Left ventricle myocardium inferior (tissue), 1 donor: ENCODE results near the gene CRIM1. TPM values are rescaled to one million over a fixed set of nuclear protein-coding genes. Genes with fewer than 3 reads are reported as not detected.
A peak's percentile ranks its signal among the peaks of the same experiment; 100 is the strongest.

Source experiments
- DNase-seq: peaks from one replicate; pipeline ENCODE4 v3.0.0-alpha.2; 2020
- H3K27ac ChIP-seq: fragments of 200-600 bp; replicated peaks from 2 replicates; pipeline ENCODE4 v1.8.0; 2021
- H3K27me3 ChIP-seq: fragments of 200-600 bp; 2 replicates; pipeline ENCODE4 v1.8.0; 2021; ENCODE audit warnings: low read depth
- H3K36me3 ChIP-seq: fragments of 200-600 bp; 2 replicates; pipeline ENCODE4 v1.8.0; 2021
- H3K4me1 ChIP-seq: fragments of 200-600 bp; 2 replicates; pipeline ENCODE4 v1.8.0; 2021
- H3K4me3 ChIP-seq: fragments of 200-600 bp; 2 replicates; pipeline ENCODE4 v1.8.0; 2021; ENCODE audit warnings: mild to moderate bottlenecking, moderate library complexity
- H3K9me3 ChIP-seq: fragments of 200-600 bp; replicated peaks from 2 replicates; pipeline ENCODE4 v1.8.0; 2021
- CTCF ChIP-seq: fragments of 200-600 bp; IDR thresholded peaks from 2 replicates; pipeline ENCODE4 v1.8.0; 2021; ENCODE audit warnings: antibody characterized with exemption, mild to moderate bottlenecking, borderline replicate concordance
- intact Hi-C: fragments of 100-400 bp; cut with micrococcal nuclease; formaldehyde crosslinking; loops from one replicate; pipeline ENCODE4 v1.11.0; 2022
- total RNA-seq: library from RNA; stranded (reverse); fragmentation: NEBNext Ultra II Directional; extraction: Animal tissue kit (Norgen Biotek cat#: 25700); gene quantifications from one replicate; pipeline ENCODE4 v1.2.1, GENCODE V29; 2021
- donor health status: DM: no; HTN: yes; CAD: no; lungs with severe emphysema.

Gene CRIM1
- total RNA-seq, 1 donor from 2014 or later, result 45.6 TPM

DNA sequence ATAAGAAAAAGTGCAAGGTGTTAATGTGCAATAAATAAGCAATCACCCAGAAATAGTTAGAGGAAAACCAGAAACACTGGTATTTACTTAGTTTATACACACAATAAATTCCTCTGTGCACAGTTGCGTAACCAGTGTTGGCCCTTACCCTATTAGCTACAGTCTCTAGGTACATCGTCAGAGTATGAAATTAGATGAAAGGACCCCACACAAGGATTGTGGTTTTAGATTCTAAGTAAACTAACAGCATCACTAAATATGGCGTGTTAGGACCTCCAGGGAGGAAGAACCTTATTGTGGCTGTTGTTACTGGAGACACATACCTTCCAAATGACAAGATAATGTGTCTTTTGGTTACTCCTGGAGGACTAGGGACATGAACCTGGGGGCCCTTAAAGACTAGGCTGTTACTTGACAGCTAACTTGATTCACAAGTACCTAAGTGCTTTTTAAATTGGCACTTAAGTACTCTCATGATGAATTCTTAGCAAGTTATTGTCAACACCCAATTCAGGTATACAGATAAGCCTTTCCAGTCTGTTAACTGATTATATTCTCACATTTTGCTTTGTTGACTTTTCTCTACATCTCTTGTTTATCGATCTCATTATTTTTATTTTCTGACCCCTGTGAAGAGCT lies 127.1 kb downstream of the CRIM1 start:
- Histone ChIP-seq H3K27ac (no peak overlapping the region), H3K4me3 (no peak overlapping the region), H3K9me3 (no peaks in the 10 kb centered on the region), H3K27me3 (no peaks in the 10 kb centered on the region), H3K36me3 (peaks cover 45% of the 10 kb centered on the region), H3K4me1 (peaks cover 63% of the 10 kb centered on the region)
- DNase-seq, result no peak
- TF ChIP-seq CTCF, result no peak
- intact Hi-C loops, result no loop called here

DNA sequence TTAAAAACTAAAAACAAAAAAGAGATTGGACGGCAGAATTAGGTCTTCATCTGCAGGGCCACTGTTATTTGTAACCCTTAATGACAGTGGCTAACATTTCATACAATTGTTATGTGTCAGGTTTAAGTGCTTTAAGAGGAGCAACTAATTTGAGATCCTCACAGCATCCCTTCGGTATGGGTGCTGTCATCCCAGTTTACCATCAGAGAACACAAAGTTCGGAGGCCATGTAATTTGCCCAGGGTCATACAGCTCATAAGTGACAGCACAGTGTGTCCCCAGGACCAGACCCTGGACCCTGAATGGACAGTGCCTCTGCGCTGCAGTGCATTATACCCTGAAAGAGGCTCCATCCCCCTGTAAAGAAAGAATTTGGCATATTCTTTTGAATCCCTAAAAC lies 127.7 kb downstream of the CRIM1 start:
- DNase-seq, result no peak

GRCh38 chr2:36484454-36484853 lies 128.9 kb downstream of the CRIM1 start:
- Histone ChIP-seq H3K9me3 (no peaks in the 10 kb centered on the region), H3K27ac (peak overlapping the region; percentile 69), H3K27me3 (no peaks in the 10 kb centered on the region), H3K36me3 (peaks cover 36% of the 10 kb centered on the region), H3K4me1 (peaks cover 54% of the 10 kb centered on the region), H3K4me3 (no peak overlapping the region)
- intact Hi-C loops, result no loop called here
- no peak for TF ChIP-seq CTCF
- no peak for DNase-seq

More for the DNA sequence above, 127.7 kb downstream of the CRIM1 start:
- no peak for TF ChIP-seq CTCF
- Histone ChIP-seq H3K4me3 (no peak overlapping the region), H3K36me3 (peaks cover 45% of the 10 kb centered on the region), H3K27ac (no peak overlapping the region), H3K9me3 (no peaks in the 10 kb centered on the region), H3K27me3 (no peaks in the 10 kb centered on the region), H3K4me1 (peaks cover 62% of the 10 kb centered on the region)
- intact Hi-C loops, result no loop called here

DNA sequence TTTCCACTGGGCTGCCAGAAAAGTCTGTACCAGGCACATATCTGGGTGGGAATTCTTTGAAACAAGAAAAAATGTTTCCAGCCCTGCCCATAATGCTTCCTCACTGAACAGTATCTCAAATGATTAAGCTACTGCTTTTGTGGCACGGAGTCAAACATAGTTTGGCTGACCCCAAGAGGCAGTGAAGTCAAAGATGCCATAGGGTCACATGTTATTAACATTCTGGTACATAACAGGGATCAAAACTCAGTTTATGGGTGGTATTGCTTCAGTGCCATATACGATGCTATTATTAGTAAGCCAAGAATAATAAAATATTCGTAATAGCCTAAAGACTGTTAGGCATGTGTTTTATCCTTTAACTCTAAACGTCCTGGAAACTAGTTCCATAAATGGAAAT lies 129.9 kb downstream of the CRIM1 start:
- Histone ChIP-seq H3K9me3 (no peaks in the 10 kb centered on the region), H3K27ac (peak overlapping the region; percentile 69), H3K4me1 (peaks cover 54% of the 10 kb centered on the region), H3K4me3 (no peak overlapping the region), H3K36me3 (peaks cover 26% of the 10 kb centered on the region), H3K27me3 (no peaks in the 10 kb centered on the region)
- DNase-seq, result no peak
- intact Hi-C loops, result no loop called here
- no peak for TF ChIP-seq CTCF

DNA sequence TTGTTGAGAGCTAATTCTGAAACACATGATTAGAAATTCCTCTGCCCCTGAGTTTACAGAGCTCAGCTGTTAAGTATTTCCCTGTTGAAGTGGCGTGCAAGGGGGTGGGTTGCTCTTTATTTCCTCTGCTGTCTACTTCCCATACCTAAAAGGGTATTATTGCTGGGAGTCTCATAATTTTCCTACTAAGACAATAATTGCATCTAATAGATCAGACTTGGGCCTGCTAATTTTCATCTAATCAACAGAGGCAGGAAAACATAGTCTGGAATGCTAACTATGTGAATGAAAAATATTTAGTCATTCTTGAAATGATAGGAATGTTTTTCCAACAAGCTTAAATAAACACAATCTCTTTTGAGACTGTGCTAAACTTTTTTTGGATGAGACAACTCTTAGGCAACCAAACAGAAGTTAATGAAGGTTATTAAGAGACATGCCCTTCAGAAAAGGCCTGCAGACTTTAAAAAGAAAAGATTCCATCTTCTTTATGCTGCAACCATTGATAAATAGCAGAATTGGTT lies 131.0 kb downstream of the CRIM1 start:
- Histone ChIP-seq H3K9me3 (no peaks in the 10 kb centered on the region), H3K27me3 (no peaks in the 10 kb centered on the region), H3K4me3 (no peak overlapping the region), H3K27ac (peak overlapping the region; percentile 69), H3K36me3 (peaks cover 15% of the 10 kb centered on the region), H3K4me1 (peaks cover 55% of the 10 kb centered on the region)
- no peak for DNase-seq
- no peak for TF ChIP-seq CTCF
- intact Hi-C loops, result no loop called here
